Endothelial cell of umbilical vein (primary cell): ENCODE results near the gene SGCG. TPM values are rescaled to one million over a fixed set of nuclear protein-coding genes. Genes with fewer than 3 reads are reported as not detected.

Experiments
- BruUV-seq: library from RNA; stranded (reverse); fragments of 400-500 nt; replicated peaks from 2 replicates; lab custom pipeline; 2021; lab: Mats Ljungman, UMichigan
- CTCF ChIA-PET: fragments of 300-600, 350-600 bp; sonication (Branson Sonifier 250); formaldehyde crosslinking; loops from one replicate; lab custom pipeline; 2021; ENCODE audit warnings: antibody characterized with exemption, inconsistent platforms; lab: Charles Lee
- POLR2A ChIA-PET: fragments of 300-600, 350-600 bp; sonication (Branson Sonifier 250); formaldehyde crosslinking; loops from one replicate; lab custom pipeline; 2021; ENCODE audit warnings: antibody characterized with exemption, inconsistent platforms; lab: Charles Lee
- DNase-seq: peaks from one replicate; pipeline ENCODE4 v3.0.0-alpha.2; 2011; ENCODE audit warnings: low read depth, low spot score
- FAIRE-seq: peaks from 2 replicates; lab custom pipeline; 2011; peaks lifted over from hg19 to GRCh38; lab: Jason Lieb, UNC
- H2AFZ ChIP-seq: 2 replicates; pipeline ENCODE4 v1.6.0; 2012; ENCODE audit warnings: low read depth, low read length, control low read depth, inconsistent platforms
- H3K27ac ChIP-seq: 2 replicates; pipeline ENCODE4 v1.5.1; 2011; ENCODE audit warnings: low read depth, mild to moderate bottlenecking, control low read depth, low read length, moderate library complexity; ENCODE audit not compliant: insufficient read depth
- H3K27me3 ChIP-seq, 2 experiments: 2 replicates each; pipeline versions ENCODE4 v1.6.0 to v1.6.1; 2011; ENCODE audit warnings: low read length in 2 of 2, mixed read lengths in 1 of 2; ENCODE audit not compliant: control insufficient read depth in 2 of 2, insufficient read depth in 2 of 2
- H3K36me3 ChIP-seq, 2 experiments: 2 replicates in 1 of 2; 3 replicates in 1 of 2; pipeline ENCODE4 v1.5.1; 2011; ENCODE audit warnings: low read length in 2 of 2, mild to moderate bottlenecking in 1 of 2, moderate library complexity in 1 of 2; ENCODE audit not compliant: control insufficient read depth in 2 of 2, insufficient read depth in 2 of 2; ENCODE audit errors: extremely low read depth in 1 of 2
- H3K4me1 ChIP-seq: 3 replicates; pipeline ENCODE4 v1.5.1; 2011; ENCODE audit warnings: mild to moderate bottlenecking, low read length; ENCODE audit not compliant: control insufficient read depth, insufficient read depth; ENCODE audit errors: extremely low read depth
- H3K4me2 ChIP-seq: 2 replicates; pipeline ENCODE4 v1.6.1; 2011; ENCODE audit warnings: low read length, control low read depth, mixed read lengths; ENCODE audit not compliant: insufficient read depth
- H3K4me3 ChIP-seq, 3 experiments: fragments of 200-600 bp in 1 of 3; sonication (generic), shearing (Covaris generic) in 1 of 3; replicated peaks in 1 of 3; 2 replicates each; pipeline ENCODE4 v1.5.1; 2011 to 2016; ENCODE audit warnings: control low read depth in 3 of 3, low read length in 3 of 3, mild to moderate bottlenecking in 2 of 3, inconsistent platforms in 1 of 3, low read depth in 1 of 3, moderate library complexity in 1 of 3; ENCODE audit not compliant: insufficient read depth in 1 of 3
- H3K79me2 ChIP-seq: 2 replicates; pipeline ENCODE4 v1.6.0; 2012; ENCODE audit warnings: low read length, inconsistent platforms; ENCODE audit not compliant: control insufficient read depth, insufficient read depth
- H3K9ac ChIP-seq: replicated peaks from 2 replicates; pipeline ENCODE3; 2011; ENCODE audit warnings: low read length, control low read depth; ENCODE audit not compliant: insufficient read depth; ENCODE audit errors: extremely low read depth
- H3K9me1 ChIP-seq: replicated peaks from 3 replicates; pipeline ENCODE4 v1.6.0; 2011; ENCODE audit warnings: mild to moderate bottlenecking, low read length; ENCODE audit not compliant: control insufficient read depth, insufficient read depth; ENCODE audit errors: extremely low read depth
- H3K9me3 ChIP-seq: replicated peaks from 2 replicates; pipeline ENCODE4 v1.5.1; 2012; ENCODE audit warnings: low read length, inconsistent platforms; ENCODE audit not compliant: control insufficient read depth, insufficient read depth
- H4K20me1 ChIP-seq: replicated peaks from 2 replicates; pipeline ENCODE3; 2011; ENCODE audit warnings: mild to moderate bottlenecking, low read length; ENCODE audit not compliant: control insufficient read depth, insufficient read depth; ENCODE audit errors: extremely low read depth
- CTCF ChIP-seq, 2 donors: IDR thresholded peaks; 1 replicate in 1 of 2; 2 replicates in 1 of 2; pipeline ENCODE4 v1.5.1; 2011; ENCODE audit warnings: low read length in 2 of 2, mild to moderate bottlenecking in 2 of 2, moderate library complexity in 2 of 2, control low read depth in 1 of 2, inconsistent platforms in 1 of 2, low read depth in 1 of 2; ENCODE audit not compliant: insufficient read depth in 1 of 2; ENCODE audit errors: extremely low read depth in 1 of 2
- EZH2 ChIP-seq: IDR thresholded peaks from 2 replicates; pipeline ENCODE4 v1.6.1; 2012; ENCODE audit warnings: borderline replicate concordance, low read depth, mild to moderate bottlenecking, moderate library complexity, low read length, inconsistent platforms; ENCODE audit not compliant: severe bottlenecking
- FOS ChIP-seq: IDR thresholded peaks from 2 replicates; pipeline ENCODE4 v1.6.1; 2011; ENCODE audit warnings: mild to moderate bottlenecking, low read length, moderate library complexity, borderline replicate concordance; ENCODE audit not compliant: insufficient read depth
- GATA2 ChIP-seq: IDR thresholded peaks from 2 replicates; pipeline ENCODE4 v1.7.0; 2011; ENCODE audit warnings: low read depth, mild to moderate bottlenecking, moderate library complexity, mixed read lengths, low read length; ENCODE audit not compliant: insufficient read length, insufficient read depth
- JUN ChIP-seq: IDR thresholded peaks from 2 replicates; pipeline ENCODE4 v1.6.1; 2011; ENCODE audit warnings: borderline replicate concordance, low read depth; ENCODE audit not compliant: insufficient read length, insufficient read depth
- MAX ChIP-seq: IDR thresholded peaks from 2 replicates; pipeline ENCODE4 v1.6.1; 2011; ENCODE audit not compliant: insufficient read depth, insufficient read length
- MYC ChIP-seq: IDR thresholded peaks from one replicate; pipeline ENCODE4 v1.6.1; 2011; ENCODE audit warnings: mild to moderate bottlenecking, low read depth, low read length
- POLR2A ChIP-seq: IDR thresholded peaks from 2 replicates; pipeline ENCODE4 v1.6.1; 2012; ENCODE audit warnings: low read depth, mild to moderate bottlenecking, control low read depth, low read length
- POLR2AphosphoS5 ChIP-seq: IDR thresholded peaks from 2 replicates; pipeline ENCODE4 v1.6.1; 2012; ENCODE audit warnings: low read depth, mild to moderate bottlenecking, control low read depth, low read length, moderate library complexity; ENCODE audit not compliant: insufficient read depth
- dilution Hi-C: fragments of 300-500 bp; cut with MboI; formaldehyde crosslinking; loops from one replicate; pipeline ENCODE4 v1.15.0; 2019; ENCODE audit warnings: low sequenced_read_pairs; ENCODE audit not compliant: extremely low pct_ligation_motif_present
- intact Hi-C: fragments of 100-400 bp; cut with micrococcal nuclease; formaldehyde crosslinking; loops from one replicate; pipeline ENCODE4 v1.10.0; 2022
- polyA plus RNA-seq, 4 experiments: library from polyadenylated mRNA; depleted of rRNA in 3 of 4; stranded (reverse) in 3 of 4; unstranded in 1 of 4; fragments of >200 nt; gene quantifications; 2 replicates each; pipeline versions ENCODE4 v1.2.1 to v1.2.3, GENCODE V29; 2011 to 2012; ENCODE audit warnings: missing spikeins in 1 of 4
- total RNA-seq: library from RNA; stranded (reverse); gene quantifications from 2 replicates; pipeline ENCODE4 v1.2.3, GENCODE V29; 2021

The SGCG gene
- total and polyA plus RNA-seq, 2 donors (not counting 3 experiments of a cell fraction or from before 2014, with no cell fraction given) = 0.22 TPM; not detected in 1

GRCh38 chr13:23144431-23144830 lies 36.3 kb upstream of the SGCG start:
- no peaks in the 10 kb centered on the region for H4K20me1 ChIP-seq
- H3K4me1 ChIP-seq = no peaks in the 10 kb centered on the region
- no peak overlapping the region for H3K27ac ChIP-seq
- intact Hi-C loops = no loop called here
- BruUV-seq = no TSS peak
- no peaks in the 10 kb centered on the region for H3K79me2 ChIP-seq
- H2AFZ ChIP-seq = no peak overlapping the region
- no peaks in the 10 kb centered on the region for H3K27me3 ChIP-seq
- TF ChIP-seq FOS (no peak), POLR2AphosphoS5 (no peak), GATA2 (no peak), POLR2A (no peak), EZH2 (no peak), MYC (no peak), JUN (no peak), MAX (no peak), CTCF (IDR thresholded peaks at IDR 0.05; ENCODE audit: extremely low read depth in 1 of 2, insufficient read depth in 1 of 2, low read depth in 1 of 2, low read length in 2 of 2) (no peak)
- FAIRE-seq (no peak), DNase-seq (no peak)
- H3K4me3 ChIP-seq = no peak overlapping the region
- ChIA-PET POLR2A (no interaction called here), CTCF (no interaction called here)
- H3K9me1 ChIP-seq = no peaks in the 10 kb centered on the region
- dilution Hi-C loops = no loop called here
- no peak overlapping the region for H3K9ac ChIP-seq
- H3K36me3 ChIP-seq = no peaks in the 10 kb centered on the region
- no peak overlapping the region for H3K4me2 ChIP-seq
- H3K9me3 ChIP-seq = no peaks in the 10 kb centered on the region
